ENCODE results near the gene PCSK2. TPM values are rescaled to one million over a fixed set of nuclear protein-coding genes. Genes with fewer than 3 reads are reported as not detected.

PCSK2 gene
- total RNA-seq, 4 donors from 2014 or later = 0.64 to 4.1 (median 1.4) TPM; not detected in 1

DNA sequence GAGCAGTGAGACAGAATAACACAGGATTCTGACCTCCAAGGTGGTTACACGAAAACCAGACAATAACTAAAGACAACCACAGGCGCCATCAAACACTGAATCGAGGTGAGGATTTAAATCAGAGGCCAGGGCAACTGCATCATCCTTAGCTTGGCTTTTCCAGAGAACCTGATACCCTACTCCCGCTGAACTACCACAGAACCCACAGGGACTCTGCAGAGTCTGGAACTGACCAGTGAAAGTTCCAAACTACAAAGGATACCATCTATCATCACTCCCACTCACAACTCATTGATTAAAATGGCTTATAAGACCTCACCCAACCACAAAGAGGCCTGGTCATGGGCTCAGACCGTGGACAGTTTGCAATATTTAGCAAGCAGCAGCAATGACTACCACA is 219.3 kb downstream of the PCSK2 start:
- H3K27ac ChIP-seq = no peak overlapping the region
- intact Hi-C loops (cut with DNase I; ENCODE audit: low total_unique reads) = no loop called here
- no peaks in the 10 kb centered on the region for H3K36me3 ChIP-seq
- in situ Hi-C loops (cut with MboI; ENCODE audit: low pct_ligation_motif_present in 1 of 4, low pct_unique_long_range_greater_than_20kb in 1 of 4, low sequenced_read_pairs in 3 of 4) = no loop called here
- H3K4me3 ChIP-seq = no peak overlapping the region
- H3K4me1 ChIP-seq = no peaks in the 10 kb centered on the region
- H3K9me3 ChIP-seq = no peaks in the 10 kb centered on the region
- no peaks in the 10 kb centered on the region for H3K27me3 ChIP-seq
- TF ChIP-seq POLR2A (IDR thresholded peaks at IDR 0.05) = no peak
- TF ChIP-seq, protein P1, sequence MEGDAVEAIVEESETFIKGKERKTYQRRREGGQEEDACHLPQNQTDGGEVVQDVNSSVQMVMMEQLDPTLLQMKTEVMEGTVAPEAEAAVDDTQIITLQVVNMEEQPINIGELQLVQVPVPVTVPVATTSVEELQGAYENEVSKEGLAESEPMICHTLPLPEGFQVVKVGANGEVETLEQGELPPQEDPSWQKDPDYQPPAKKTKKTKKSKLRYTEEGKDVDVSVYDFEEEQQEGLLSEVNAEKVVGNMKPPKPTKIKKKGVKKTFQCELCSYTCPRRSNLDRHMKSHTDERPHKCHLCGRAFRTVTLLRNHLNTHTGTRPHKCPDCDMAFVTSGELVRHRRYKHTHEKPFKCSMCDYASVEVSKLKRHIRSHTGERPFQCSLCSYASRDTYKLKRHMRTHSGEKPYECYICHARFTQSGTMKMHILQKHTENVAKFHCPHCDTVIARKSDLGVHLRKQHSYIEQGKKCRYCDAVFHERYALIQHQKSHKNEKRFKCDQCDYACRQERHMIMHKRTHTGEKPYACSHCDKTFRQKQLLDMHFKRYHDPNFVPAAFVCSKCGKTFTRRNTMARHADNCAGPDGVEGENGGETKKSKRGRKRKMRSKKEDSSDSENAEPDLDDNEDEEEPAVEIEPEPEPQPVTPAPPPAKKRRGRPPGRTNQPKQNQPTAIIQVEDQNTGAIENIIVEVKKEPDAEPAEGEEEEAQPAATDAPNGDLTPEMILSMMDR (IDR thresholded peaks at IDR 0.05) = no peak
- TF ChIP-seq POLR2AphosphoS5 (IDR thresholded peaks at IDR 0.05) = no peak
- TF ChIP-seq EP300 (IDR thresholded peaks at IDR 0.05; ENCODE audit: low read depth) = no peak
- 74 to 89% methylated on average over 4 to 5 of the region's 5 CpGs for WGBS, 2 donors (ENCODE audit: low coverage in 1 of 2)
- DNase-seq = no peak

DNA sequence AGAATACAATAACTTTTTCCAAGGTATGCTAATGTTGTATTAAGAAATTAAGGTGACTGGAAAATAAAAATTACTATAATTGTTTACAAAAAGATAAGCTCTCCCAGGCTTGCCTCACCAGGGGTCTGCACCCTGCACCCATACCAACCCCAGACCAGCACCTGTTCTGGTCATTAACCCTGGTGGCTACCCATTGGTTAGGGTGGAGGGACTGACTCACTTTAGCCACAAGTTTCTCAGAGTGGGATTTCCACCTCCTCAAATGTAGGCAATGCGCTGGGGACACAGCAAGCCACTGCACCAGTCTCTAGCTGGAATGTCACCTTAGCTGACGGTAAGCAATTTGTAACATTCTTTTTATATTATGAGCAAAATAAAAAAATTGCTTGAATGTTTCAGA is 221.2 kb downstream of the PCSK2 start:
- TF ChIP-seq EP300 (IDR thresholded peaks at IDR 0.05; ENCODE audit: low read depth) = no peak
- TF ChIP-seq POLR2A (IDR thresholded peaks at IDR 0.05) = no peak
- TF ChIP-seq, protein P1 (IDR thresholded peaks at IDR 0.05) = no peak
- TF ChIP-seq POLR2AphosphoS5 (IDR thresholded peaks at IDR 0.05) = no peak
- no peak overlapping the region for H3K4me3 ChIP-seq
- H3K36me3 ChIP-seq = no peaks in the 10 kb centered on the region
- no peaks in the 10 kb centered on the region for H3K9me3 ChIP-seq
- no peaks in the 10 kb centered on the region for H3K4me1 ChIP-seq
- intact Hi-C loops (cut with DNase I; ENCODE audit: low total_unique reads) = no loop called here
- no peak overlapping the region for H3K27ac ChIP-seq
- in situ Hi-C loops (cut with MboI; ENCODE audit: low pct_ligation_motif_present in 1 of 4, low pct_unique_long_range_greater_than_20kb in 1 of 4, low sequenced_read_pairs in 3 of 4) = no loop called here
- DNase-seq = no peak
- 93% methylated on average over 2 of the region's 2 CpGs; no CpG with 5 or more reads in 1 of the 2 donors for WGBS, 2 donors (ENCODE audit: low coverage in 1 of 2)
- H3K27me3 ChIP-seq = no peaks in the 10 kb centered on the region

DNA sequence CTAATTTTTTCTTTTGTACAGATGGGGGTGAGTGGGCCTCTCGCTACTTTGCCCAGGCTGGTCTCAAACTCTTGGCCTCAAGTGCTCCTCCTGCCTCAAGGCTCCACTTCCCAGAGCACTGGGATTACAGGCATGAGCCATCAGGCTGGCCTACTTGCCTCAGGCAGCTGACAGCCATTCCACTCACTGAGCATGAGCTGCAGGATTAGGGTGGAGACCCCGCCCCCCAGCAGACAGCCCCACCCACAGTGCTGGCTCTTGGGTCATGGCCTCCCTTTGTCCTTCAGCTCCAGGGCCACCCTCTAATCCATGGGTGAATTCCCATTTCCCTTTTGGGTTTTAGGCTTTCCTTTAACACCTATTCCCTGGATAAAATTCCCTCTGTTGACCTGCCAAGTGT is 222.2 kb downstream of the PCSK2 start:
- Histone ChIP-seq H3K9me3 (no peaks in the 10 kb centered on the region), H3K4me3 (no peak overlapping the region), H3K27me3 (no peaks in the 10 kb centered on the region), H3K4me1 (no peaks in the 10 kb centered on the region), H3K27ac (no peak overlapping the region), H3K36me3 (no peaks in the 10 kb centered on the region)
- intact Hi-C loops (cut with DNase I; ENCODE audit: low total_unique reads) = no loop called here
- in situ Hi-C loops (cut with MboI; ENCODE audit: low pct_ligation_motif_present in 1 of 4, low pct_unique_long_range_greater_than_20kb in 1 of 4, low sequenced_read_pairs in 3 of 4) = no loop called here
- TF ChIP-seq EP300 (IDR thresholded peaks at IDR 0.05; ENCODE audit: low read depth) (no peak), POLR2A (IDR thresholded peaks at IDR 0.05) (no peak), POLR2AphosphoS5 (IDR thresholded peaks at IDR 0.05) (no peak)
- TF ChIP-seq, protein P1 (IDR thresholded peaks at IDR 0.05) = no peak
- WGBS, 2 donors (ENCODE audit: low coverage in 1 of 2) = 100% methylated on average over 2 of the region's 2 CpGs; no CpG with 5 or more reads in 1 of the 2 donors
- no peak for DNase-seq

DNA sequence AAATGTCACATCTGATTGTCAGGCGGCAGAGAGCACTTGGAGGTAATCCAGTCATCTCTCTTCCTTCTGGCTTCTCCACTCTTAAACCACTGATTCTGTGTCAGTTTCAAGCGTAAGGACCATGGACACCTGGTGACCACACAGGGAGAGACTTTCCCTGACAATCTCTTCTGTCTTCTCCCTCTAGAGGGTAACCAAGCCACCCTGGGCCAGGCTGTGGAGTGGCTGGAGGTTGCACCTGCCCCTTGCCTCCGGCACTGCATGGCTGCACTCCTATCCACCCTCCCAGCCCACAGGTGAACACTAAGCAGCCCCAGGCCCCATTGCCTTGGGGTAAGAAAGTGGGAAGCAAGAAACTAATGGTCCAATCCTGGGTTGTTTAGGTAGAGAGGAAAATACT is 225.6 kb downstream of the PCSK2 start:
- Histone ChIP-seq H3K4me3 (no peak overlapping the region), H3K27me3 (peaks cover 7% of the 10 kb centered on the region), H3K4me1 (no peaks in the 10 kb centered on the region), H3K9me3 (no peaks in the 10 kb centered on the region), H3K36me3 (no peaks in the 10 kb centered on the region), H3K27ac (no peak overlapping the region)
- WGBS, 2 donors (ENCODE audit: low coverage in 1 of 2) = 78 to 83% methylated on average over 1 to 3 of the region's 3 CpGs
- in situ Hi-C loops (cut with MboI; ENCODE audit: low pct_ligation_motif_present in 1 of 4, low pct_unique_long_range_greater_than_20kb in 1 of 4, low sequenced_read_pairs in 3 of 4) (no loop called here), intact Hi-C loops (cut with DNase I; ENCODE audit: low total_unique reads) (no loop called here)
- no peak for DNase-seq
- TF ChIP-seq POLR2AphosphoS5 (IDR thresholded peaks at IDR 0.05) = no peak
- TF ChIP-seq, protein P1 (IDR thresholded peaks at IDR 0.05) = no peak
- no peak for TF ChIP-seq POLR2A (IDR thresholded peaks at IDR 0.05)
- TF ChIP-seq EP300 (IDR thresholded peaks at IDR 0.05; ENCODE audit: low read depth) = no peak

All from transverse colon (tissue), 4 donors.